ENCODE measurements around the gene GABRD.

Gene GABRD

DNA sequence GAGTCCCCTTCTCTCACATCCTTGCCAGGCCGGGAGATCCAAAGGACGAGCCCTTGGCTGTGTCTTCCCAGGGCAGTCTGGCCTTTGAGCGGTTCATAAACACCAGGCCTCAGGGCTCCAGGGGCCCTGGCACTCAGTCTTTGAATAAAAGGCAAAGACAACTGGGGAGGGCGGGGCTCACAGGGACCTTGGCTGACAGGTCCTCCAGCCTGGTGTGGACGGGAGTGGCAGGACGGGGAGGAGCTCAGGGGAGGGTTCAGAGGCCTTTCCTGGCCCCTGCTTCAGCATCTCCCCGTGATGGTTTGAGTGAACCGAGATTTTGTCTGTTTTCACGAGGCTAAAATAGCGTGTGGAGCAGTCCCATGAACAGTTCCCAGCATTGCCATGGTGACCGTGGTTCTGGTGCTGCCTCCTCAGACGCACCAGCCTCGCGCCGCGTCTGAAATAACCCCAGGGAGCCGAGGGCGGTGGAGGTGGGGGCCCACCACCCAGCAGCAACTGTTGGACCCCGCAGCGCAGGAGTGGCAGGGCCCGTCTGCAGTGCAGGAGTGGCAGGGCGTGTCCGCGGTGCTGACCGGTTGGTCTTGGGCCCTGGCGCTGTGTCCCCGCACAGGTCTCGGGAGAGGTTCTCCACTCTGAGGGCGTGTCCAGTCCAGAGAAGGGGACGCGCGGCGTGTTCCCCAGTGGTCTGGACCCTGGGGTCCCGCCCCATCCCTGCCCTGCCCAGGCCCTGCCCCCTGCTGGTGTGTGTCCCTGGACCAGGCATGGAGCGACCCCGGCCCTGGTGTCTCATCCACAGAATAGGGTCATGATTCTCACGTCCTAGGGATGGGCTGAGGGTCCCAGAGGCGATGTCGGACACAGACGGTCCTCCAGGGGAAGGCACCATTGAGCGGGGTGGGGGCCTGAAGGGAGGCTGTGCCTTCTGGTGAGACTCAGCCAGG is 24.0 kb downstream of the GABRD start:
- DNase-seq, result no peak

DNA sequence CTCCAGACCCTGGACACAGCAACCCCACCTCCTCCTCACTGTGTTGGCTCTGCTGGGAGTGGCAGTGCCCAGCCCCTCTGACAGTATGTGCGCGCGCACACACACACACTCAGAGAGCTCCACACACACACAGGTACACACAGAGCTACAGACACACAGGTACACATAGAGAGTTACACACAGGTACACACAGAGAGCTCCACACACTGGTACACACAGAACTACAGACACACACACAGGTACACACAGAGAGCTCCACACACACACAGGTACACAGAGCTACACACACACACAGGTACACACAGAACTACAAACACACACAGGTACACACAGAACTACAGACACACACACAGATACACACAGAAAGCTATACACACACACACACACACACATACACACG is 24.7 kb downstream of the GABRD start:
- DNase-seq, result no peak

DNA sequence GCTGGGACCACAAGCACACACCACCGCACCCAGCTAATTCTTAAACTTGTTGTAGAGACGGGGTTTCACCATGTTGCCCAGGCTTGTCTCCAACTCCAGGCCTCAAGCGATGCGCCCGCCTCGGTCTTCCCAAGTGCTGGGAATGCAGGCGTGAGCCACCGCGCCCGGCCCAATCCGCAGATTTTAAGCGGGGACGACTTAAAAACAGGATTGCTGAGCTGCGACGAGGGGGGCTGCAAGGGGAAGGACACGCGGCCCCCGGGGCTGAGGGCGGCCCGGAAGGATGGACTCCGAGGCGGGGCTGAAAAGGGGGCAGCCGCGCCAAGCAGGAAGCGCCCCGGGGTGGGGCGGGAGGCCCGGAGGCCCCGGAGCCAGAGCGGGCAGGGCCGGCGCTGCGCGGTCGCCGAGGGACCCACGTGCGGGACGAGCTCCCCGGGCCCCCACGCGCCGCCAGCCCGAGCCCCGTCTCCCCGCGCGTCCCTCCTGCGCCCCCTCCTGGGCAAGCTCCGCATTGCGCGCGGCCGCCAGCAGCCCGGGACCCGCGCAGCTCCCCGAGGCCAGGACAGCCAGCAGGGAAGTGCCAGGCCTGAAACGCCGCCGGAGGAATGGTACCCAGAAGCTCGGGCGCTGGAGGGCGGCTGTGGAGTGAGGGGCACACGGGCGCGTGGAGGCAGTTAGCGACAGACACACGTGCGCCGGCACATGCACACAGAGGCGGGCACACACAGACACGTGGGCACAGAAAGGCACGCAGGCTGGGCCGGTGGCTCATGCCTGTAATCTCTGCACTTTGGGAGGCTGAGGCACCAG is 25.6 kb downstream of the GABRD start:
- peak; percentile 97 for DNase-seq

DNA sequence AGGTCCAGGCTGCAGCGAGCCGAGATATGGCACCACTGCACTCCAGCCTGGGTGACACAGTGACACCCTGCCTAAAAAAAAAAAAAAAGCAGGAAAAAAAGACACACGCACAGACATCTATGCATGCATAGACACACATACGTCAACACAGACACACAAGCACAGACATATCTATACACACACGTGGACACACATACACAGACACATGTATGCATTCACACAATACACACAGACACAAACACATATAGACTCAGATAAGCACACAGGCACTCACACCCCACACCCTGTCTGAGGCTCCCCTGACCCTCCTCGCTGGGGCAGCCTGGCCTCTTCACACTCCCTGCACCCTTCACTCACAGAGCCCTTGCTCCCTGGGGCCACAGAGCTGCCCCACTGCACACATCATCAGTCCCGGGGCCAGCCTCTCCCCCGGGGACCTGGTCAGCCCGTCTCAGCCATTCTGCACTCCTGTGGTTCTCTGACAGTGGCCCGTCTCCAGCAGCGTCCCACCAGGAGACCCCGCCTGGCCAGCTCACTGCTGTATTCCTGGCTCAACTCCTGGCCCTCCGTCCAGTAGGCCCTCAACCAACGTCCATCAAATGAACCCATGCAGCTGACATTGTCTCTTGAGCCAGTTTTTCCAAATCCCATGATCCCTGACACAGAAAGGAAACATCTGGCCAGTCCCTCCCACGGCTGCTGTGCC is 26.5 kb downstream of the GABRD start:
- no peak for DNase-seq

DNA sequence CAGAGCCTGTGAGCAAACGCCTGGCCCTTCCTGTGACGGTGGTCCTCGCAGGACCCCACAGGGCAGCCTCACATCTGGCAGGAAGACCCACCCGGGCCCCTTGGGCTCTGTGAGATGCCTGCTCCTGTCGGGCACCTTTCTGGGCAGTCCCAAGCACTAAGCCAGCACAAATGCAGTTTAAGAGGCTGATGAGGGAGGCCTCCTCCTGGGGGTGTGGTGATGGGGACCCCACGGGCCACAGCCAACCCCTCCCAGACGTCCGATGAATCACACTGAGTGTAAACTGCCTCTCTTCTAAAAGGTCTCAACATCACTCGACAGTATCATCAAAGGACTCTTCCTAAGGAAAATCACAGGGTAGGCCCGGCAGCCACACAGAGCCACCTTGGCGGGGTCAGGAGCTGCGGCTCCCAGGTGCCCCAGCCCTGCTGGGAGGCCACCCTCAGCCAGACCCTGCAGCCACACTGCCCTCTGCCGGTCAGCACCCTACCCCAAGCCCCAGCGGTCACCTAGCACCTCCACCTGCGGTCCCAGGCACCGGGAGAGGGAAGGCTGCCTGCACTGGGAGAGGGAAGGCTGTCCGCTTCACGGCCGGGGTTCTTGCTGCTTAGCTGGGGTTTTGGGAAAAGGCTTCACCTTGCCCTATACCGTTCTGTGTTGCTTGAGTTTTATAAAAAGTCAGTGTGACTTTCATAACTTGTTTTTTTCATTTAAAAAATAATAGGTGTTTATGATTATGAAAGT is 27.2 kb downstream of the GABRD start:
- peak; percentile 79 for DNase-seq

DNA sequence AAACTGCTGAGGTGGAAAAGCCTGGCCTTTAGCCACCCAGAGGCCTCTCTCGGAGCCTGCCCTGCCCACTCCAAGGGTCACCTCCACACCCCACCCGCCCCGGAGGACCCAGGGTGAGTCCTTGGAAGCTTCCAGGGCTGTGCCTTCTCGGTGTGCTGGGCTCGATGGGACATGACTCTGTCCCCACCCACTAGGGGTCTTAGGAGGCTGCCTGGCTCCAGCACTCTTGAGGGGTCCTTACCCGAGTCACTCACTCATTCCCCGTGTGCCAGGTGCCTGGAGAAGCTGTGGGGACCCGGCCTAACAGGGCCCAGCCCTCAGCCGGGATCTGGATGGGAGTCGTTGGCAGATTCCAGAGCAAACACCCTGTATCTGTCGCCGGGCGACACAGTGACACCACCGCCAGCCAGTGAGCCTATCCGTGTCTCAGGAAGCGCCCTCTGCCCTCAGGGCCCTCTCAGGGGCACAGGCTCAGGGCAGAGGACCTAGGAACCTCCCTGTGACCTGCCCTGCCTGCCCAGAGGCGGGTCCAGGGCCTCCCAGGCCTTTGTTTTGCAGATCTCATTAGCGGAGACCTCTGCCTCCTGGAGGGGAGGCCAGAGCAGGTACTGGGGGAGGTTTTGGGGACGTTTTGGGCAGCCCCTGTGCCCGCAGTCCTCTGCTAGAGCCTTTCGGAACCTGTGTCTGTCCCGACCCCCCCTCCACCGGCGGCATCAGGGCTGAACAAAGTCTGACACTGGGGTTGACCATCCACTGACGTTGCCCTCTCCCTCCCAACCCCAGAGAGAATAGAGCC is 28.0 kb downstream of the GABRD start:
- no peak for DNase-seq

DNA sequence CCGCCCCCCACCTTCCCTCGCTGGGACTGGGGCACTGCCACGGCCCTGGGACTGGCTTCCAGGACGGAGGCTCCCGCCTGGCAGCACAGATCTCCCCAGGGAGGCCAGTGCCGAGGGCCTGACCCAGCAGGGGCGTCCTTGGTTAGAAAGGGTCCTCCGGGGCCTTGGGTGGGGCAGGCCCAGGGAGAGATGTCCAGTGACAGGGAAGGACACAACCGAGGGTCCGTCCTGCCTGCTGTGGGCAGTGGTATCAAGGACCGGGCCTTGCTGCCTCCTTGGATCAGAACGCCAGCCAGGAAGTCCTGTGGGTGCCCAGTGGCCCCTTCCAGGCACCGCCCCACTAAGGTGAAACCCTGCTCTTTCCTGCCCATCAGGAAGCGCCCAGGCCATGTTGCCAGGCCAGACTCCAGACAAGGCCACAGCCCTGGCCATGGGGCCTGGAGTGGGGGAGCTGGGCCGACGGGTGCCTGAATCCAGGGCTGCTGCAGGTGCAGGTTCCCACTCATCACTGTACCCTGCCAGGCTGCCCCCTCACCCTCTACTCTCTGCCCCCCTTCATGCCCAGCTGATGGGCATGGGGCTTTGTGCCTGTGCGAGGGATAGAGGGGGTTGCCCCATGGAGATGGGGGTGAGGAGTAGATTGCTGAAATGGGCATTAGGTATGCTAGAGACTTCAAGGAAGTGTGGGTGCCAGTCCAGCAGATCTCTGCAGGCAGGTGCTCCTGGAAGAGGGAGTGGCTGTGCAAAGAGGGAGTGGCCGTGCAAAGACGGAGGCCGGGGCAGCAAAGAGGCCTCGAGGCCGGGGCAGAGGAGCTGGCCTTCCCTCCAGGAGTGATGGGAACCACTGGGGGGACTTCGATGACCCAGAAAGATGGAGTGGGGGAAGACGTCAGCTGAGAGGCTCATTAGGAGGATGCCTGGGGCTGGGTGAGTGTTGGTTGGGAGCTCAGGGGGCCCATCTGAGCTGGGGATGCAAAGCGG is 28.9 kb downstream of the GABRD start:
- no peak for DNase-seq

DNA sequence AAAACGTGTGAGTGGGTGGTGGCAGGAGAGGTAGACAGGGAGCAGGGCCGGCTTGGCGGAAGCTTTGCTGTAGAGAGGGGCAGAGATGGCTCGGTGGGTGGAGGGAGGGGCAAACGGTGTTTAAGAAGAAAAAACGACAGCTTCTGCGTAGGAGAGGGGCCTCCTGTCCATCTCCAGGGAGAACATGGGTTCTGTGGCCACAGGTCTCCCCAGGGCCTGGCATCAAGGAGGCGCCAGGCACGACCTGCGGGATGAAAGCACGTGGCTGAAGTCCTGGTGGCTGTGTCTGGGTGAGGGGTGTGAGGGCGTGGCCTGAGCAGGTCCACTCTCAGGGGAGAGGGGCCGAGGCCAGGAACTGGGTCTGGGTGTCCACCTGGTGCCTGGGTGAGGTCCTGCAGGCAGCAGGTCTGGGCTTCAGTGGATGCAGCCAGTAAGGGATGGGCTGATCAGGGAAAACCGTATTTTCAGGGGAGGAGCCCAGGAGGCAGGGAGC is 30.1 kb downstream of the GABRD start:
- DNase-seq, result no peak

DNA sequence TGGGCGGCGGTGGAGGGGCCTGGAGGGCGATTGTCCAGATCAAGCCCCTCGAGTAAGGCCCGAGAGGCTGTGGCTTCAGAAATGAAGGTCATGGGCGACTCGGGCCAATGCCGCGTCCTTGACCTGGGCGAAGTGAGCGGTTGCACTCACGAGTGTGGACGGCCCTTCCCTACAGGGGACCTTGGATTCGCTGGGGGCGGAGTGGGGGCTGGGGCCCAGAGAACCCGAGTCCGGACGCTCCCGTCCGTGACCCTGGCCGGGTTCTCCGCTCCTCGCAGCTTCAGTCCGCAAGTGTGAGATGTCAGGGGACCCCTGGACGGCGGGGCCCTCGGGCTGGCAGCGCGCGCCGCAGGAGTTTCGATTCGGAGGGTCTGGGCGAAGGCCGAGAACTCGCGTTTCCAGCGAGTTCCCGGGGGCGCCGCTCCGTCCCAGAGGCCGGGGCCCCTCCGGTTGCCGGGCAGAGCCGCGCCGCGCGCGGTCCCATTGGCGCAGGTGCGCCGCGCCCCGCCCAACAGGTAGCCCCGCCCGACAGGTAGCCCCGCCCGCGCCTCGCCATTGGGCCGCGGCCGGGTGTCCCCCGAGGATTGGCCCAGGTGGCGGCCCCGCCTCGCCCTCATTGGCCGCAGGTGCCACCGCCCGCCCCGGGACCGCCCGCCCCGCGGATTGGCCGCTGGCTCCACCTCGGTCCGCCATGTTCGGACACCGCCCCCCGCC is 30.7 kb downstream of the GABRD start, which contains the start of gene PRKCZ:
PRKCZ (plus strand) TSS at position 694 of the 714 bp plus-strand sequence. CDS start 220 bp downstream, outside the sequence.
- peak; percentile 97 for DNase-seq

DNA sequence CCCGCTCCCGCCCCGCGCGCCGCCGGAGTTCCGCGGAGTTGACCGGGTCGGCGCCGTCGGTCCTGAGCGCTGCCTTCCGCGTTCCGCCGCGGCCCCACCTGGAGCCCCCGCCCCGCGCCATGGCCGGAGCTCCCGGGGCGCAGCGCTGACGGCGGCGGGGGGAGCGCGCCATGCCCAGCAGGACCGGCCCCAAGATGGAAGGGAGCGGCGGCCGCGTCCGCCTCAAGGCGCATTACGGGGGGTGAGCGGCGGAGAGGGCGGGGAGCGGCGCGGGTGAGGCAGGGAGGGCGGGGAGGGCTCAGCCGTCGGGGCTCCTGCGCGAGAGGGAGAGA is 31.3 kb downstream of the GABRD start:
- DNase-seq, result no peak

DNA sequence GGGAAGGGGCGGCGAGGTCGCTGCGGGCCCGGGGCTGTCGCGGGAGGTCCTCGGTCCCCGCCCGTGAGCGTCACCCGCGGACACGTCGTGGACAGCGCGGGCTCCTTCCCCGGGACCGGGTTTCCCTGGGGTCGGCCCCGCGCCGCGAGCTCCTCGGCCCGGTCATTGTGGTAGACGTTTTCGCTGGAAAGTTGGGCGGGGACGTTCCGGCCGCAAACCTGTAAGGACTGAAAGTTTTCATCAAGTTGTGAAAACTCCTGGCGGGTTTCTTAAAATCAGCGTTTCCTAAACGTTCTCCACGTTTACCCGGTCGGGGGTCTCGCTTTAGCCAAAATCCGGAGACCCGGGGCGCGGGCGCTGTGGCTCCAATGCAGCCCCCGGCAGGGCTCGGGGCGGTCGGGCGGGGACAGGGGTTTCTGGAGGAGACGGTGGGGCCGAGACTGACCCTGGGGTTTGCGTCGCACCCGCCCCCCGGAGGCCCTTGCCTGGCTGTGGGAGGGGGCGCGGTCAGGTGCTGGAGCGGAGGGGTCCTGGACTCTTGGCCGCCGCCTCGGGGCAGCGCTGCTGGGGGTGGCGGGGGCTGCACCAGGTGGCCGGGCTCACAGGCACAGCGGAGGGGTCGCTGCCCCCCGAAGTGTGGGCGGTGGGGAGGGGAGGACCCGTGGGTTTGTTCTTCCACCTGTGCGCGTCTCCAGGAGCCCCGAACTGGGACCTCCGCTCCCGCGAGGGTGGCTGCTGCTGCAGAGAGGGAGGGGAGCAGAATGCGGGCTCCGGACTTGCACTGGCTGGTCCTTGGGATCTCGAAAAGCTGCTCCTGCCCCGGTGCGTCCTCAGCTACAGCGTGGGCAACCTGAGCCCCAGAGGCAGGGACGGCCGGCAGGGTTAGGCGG is 31.9 kb downstream of the GABRD start:
- no peak for DNase-seq

DNA sequence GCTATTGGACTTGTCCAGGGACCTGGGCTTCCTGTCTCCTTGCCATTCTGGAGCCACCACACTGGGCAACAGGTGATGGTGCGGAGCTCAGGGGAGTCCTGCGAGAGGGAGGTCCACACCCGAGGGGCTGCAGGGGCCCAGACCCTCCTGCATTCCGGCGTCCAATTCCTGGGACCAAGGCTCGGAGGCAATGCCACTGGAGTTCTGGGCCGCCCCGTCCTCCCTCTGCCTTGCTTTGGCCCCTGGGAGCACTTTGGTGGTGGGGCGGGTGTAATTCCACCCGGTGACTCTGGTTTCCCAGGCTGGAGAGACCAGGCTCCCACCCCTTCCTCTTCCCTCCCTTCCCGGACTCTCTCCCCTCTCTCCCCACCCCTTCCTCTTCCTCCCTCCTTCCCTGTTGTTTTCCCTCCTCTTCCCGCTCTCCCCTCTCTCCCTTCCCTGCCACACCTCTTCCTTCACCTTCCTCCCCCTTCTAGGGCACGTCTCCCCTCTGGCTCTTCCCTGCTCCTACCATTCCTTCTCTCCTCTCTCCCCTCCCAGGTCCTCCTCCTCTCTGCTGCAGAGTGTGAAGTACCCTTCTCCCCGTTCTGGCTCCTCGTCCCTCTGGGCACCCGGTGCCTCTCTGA is 33.0 kb downstream of the GABRD start:
- DNase-seq, result no peak

DNA sequence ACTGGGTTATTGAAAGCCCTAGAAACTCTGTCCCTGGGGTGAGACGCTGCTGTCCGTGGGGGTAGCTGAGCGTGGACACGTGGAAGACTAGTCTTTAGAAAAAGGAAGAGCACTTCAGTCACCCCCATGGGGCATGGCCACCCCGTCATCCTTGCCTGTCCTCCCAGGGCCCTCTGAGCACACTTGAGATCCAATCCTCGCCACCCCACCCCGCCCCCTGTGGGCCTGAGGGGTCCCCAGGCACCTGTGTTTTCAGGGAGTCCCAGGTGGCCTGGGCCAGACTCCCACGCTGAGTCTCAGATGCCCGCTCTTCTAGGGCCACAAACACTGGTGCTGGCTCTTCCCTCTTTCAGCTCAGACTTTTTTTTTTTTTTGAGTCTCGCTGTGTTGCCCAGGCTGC is 33.6 kb downstream of the GABRD start:
- no peak for DNase-seq

DNA sequence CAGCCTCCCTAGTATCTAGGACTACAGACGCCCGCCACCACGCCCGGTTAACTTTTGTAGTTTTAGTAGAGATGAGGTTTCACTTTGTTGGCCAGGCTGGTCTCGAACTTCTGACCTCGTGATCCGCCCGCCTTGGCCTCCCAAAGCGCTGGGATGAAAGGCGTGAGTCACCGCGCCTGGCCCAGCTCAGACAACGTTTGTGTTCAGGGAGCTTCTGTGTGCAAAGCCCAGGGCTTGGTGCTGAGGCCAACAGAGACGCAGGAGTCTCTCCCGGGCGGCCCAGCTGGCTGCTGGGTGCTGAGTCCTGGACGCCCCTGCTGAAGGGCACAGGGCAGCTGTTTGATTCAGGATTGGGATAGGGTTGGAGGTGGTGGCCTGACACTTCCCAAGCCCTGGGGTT is 34.1 kb downstream of the GABRD start:
- no peak for DNase-seq

DNA sequence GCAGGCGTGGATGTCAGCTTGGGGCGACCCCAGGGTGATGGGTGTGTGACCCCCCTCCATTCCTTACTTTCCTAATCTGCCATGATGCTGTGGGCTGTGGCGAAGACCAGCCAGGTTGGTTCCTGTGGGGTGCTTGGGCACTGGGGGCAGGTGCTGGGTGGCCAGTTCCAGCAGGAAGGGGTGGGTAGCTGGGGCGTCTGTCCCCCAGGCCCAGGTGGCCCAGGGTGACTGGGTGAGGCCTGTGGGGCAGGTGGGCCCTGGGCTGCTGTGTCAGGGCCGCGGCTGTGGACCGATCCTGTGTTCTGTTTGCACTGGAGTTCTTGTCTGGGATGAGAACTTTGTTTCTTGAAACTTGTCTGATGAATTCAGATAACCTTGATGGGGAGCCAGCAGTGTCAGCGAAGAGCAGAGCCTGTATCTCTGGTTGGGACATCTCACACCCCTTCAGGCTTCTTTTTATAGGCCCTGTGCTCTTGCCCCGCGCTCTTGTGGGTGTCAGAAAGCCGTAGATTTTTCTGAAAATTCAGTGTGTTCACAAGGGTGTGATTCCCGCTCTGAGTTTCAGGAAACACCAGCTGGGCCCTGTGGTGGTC is 34.7 kb downstream of the GABRD start:
- DNase-seq, result no peak

DNA sequence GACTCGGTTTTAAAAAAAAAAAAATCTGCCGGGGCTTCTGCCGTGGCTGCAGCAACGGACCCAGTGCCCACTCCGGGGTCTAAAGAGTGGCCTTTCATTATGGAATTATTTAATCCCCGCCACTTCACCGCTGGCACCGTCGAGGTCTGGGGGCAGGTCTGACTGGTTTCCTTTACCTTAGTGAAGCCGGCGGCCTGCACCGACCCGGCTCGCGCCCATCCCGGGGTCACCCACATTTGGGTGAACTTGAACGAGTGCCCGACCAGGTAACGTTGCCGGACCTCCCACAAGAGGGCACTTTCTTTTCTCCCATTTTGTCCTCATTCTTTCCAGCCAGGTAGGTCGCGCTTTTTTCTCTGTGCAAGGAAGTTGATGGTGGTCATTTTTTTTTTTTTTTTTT is 35.4 kb downstream of the GABRD start:
- no peak for DNase-seq

DNA sequence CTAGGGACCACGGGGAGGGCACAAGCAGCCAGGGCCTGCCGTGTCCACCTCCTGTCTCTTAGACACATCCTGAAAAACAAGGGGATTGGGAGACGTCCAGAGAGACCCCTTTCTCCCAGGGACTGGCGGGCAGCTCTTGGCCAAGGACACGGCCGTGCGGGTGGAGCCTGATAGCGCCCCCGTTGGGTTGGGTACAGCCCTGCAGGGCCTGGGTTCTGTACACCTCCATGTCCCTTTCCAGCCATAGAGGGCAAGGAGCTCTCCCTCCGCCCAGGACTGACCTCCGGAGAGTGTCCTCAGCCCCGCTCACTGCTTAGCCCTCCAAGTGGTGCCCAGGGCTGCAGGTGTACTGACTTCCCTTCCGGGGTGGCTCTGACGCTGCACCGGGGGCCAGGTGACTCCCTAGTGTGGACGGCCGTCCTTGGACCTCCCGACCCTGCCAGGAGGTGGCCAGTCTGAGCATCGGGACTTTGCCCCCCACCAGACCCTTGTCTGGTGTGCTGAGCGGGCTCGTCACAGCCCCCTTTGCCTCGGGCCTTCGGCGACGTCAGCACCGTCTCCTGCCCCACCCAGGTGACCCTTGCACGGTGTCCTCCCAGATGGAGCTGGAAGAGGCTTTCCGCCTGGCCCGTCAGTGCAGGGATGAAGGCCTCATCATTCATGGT is 36.9 kb downstream of the GABRD start:
- no peak for DNase-seq
